Renal pelvis (tissue), 4 donors: Measurements from ENCODE around the gene SH2D3A. TPM values are rescaled to one million over a fixed set of nuclear protein-coding genes. Genes with fewer than 3 reads are reported as not detected.
"Not testable (repeated sequence)": the region's sequence is repeated elsewhere in the genome, so short reads cannot be mapped to it uniquely, and the experiment has no call there.

Experiments
- DNase-seq: peaks from one replicate; pipeline ENCODE4 v3.0.0-alpha.2; 2013
- polyA plus RNA-seq, 3 donors: library from polyadenylated mRNA; unstranded; fragments of 120-200 nt; gene quantifications; one replicate each; pipeline ENCODE4 v1.2.1, GENCODE V29; 2013; ENCODE audit not compliant: insufficient read length in 3 of 3

SH2D3A gene
- polyA plus RNA-seq, 3 donors = 5.7 to 10.1 (median 10.0) TPM

GRCh38 chr19:6761053-6761676, 6.1 kb downstream of the SH2D3A start:
- DNase-seq = no peak

- no peak for DNase-seq
Observed at GRCh38 chr19:6760606-6761005, 6.6 kb downstream of the SH2D3A start.

GRCh38 chr19:6754653-6755463, 12.4 kb downstream of the SH2D3A start:
- no peak for DNase-seq

- DNase-seq = no peak
Observed at GRCh38 chr19:6754136-6754535, 13.1 kb downstream of the SH2D3A start.

- no peak for DNase-seq
Observed at GRCh38 chr19:6753178-6754031, 13.8 kb downstream of the SH2D3A start.

GRCh38 chr19:6752256-6753177, 14.7 kb downstream of the SH2D3A start:
- DNase-seq = no peak

- no peak for DNase-seq
Observed at GRCh38 chr19:6751189-6751588, 16.0 kb downstream of the SH2D3A start.

- DNase-seq = no peak
Observed at GRCh38 chr19:6750062-6750461, 17.2 kb downstream of the SH2D3A start.

GRCh38 chr19:6748543-6748942, 18.7 kb downstream of the SH2D3A start:
- not testable (repeated sequence) for DNase-seq

GRCh38 chr19:6745965-6746364, 21.3 kb downstream of the SH2D3A start:
- no peak for DNase-seq

- DNase-seq = no peak
Observed at GRCh38 chr19:6744381-6745301, 22.6 kb downstream of the SH2D3A start.

- DNase-seq = no peak
Observed at GRCh38 chr19:6743714-6744380, 23.4 kb downstream of the SH2D3A start.

- DNase-seq = no peak
Observed at GRCh38 chr19:6743066-6743465, 24.2 kb downstream of the SH2D3A start.

GRCh38 chr19:6740589-6741343, 26.5 kb downstream of the SH2D3A start:
- no peak for DNase-seq

- DNase-seq = no peak
Observed at GRCh38 chr19:6739883-6740588, 27.2 kb downstream of the SH2D3A start.

- DNase-seq = no peak
Observed at GRCh38 chr19:6739390-6739882, 27.8 kb downstream of the SH2D3A start, which contains the start of gene TRIP10. TRIP10 (plus strand) TSS chr19:6739680; CDS start chr19:6739762, 82 bp downstream.

- no peak for DNase-seq
Observed at GRCh38 chr19:6738787-6739389, 28.3 kb downstream of the SH2D3A start.
